DND-41 (cell line): Measurements from ENCODE around the gene SERINC2.
A peak's percentile ranks its signal among the peaks of the same experiment; 100 is the strongest.

Experiments used
- EZH2 ChIP-seq: IDR thresholded peaks from 3 replicates; pipeline ENCODE4 v1.6.1; 2012; ENCODE audit warnings: borderline replicate concordance, low read depth, mild to moderate bottlenecking, moderate library complexity, low read length, inconsistent platforms; ENCODE audit not compliant: severe bottlenecking
- TF ChIP-seq, protein P1 (sequence below): IDR thresholded peaks from 2 replicates; pipeline ENCODE4 v1.5.1; 2012; ENCODE audit warnings: borderline replicate concordance, low read length, moderate library complexity, mild to moderate bottlenecking; ENCODE audit not compliant: poor library complexity, severe bottlenecking; ENCODE audit errors: extremely low read depth

DNA sequence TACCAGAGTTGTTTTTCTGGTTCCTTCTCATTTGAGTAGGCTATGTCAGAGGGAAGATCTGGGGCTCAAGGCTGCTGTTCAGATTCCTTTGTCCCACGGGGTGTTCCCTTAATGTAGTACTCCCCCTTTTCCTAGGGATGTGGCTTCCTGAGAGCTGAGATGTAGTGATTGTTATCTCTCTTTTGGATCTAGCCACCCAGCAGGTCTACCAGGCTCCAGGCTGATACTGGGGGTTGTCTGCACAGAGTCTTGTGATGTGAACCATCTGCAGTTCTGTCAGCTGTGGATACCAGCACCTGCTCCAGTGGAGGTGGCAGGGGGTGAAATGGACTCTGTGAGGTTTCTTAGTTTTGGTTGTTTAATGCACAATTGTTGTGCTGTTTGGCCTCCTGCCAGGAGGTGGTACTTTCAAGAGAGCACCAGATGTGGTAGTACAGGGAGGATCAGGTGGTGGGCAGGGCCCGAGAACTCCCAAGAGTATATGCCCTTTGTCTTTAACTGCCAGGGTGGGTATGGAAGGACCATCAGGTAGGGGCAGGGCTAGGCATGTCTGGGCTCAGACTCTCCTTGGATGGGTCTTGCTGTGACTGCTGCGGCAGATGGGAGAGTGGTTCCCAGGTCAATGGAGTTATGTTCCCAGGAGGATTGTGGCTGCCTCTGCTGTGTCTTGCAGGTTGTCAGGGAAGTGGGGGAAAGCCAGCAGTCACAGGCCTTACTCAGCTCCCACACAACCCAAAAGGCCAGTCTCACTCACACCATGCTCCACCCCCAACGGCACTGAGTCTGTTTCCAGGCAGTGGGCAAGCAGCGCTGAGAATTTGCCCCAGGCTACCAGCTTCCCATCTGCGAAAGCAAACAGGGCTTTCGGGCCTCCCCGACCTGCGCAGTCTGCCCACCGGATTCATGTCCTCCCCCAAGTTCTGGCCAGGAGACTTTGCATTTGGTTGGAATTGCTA, 64.2 kb downstream of the SERINC2 start:
- TF ChIP-seq, protein P1, sequence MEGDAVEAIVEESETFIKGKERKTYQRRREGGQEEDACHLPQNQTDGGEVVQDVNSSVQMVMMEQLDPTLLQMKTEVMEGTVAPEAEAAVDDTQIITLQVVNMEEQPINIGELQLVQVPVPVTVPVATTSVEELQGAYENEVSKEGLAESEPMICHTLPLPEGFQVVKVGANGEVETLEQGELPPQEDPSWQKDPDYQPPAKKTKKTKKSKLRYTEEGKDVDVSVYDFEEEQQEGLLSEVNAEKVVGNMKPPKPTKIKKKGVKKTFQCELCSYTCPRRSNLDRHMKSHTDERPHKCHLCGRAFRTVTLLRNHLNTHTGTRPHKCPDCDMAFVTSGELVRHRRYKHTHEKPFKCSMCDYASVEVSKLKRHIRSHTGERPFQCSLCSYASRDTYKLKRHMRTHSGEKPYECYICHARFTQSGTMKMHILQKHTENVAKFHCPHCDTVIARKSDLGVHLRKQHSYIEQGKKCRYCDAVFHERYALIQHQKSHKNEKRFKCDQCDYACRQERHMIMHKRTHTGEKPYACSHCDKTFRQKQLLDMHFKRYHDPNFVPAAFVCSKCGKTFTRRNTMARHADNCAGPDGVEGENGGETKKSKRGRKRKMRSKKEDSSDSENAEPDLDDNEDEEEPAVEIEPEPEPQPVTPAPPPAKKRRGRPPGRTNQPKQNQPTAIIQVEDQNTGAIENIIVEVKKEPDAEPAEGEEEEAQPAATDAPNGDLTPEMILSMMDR, result peak; percentile 11
- no peak for TF ChIP-seq EZH2
